ENCODE measurements around the gene FBXO44.

FBXO44 gene

GRCh38 chr1:11628767-11629166 lies 25.9 kb upstream of the FBXO44 start:
- Histone ChIP-seq H3K27ac (ENCODE audit: extremely low read depth, low read depth, low read length) (no peak overlapping the region), H3K4me1 (ENCODE audit: control insufficient read depth, insufficient read depth, low read length) (no peaks in the 10 kb centered on the region), H3K9me3 (ENCODE audit: control insufficient read depth, insufficient read depth, low read depth, low read length) (no peaks in the 10 kb centered on the region), H3K36me3 (ENCODE audit: control insufficient read depth in 2 of 2, insufficient read depth in 1 of 2, low read length in 2 of 2) (no peaks in the 10 kb centered on the region), H3K4me3 (ENCODE audit: low read depth, low read length) (no peak overlapping the region)
- CTCF ChIA-PET, result interaction anchor here (1.4 kb wide), 1 partner anchor 17 kb away, joined by 5 read pairs; no protein-coding TSS in a partner anchor
- POLR2A ChIA-PET, result interaction anchor here (0.7 kb wide), 1 partner anchor 95 kb away, joined by 3 read pairs; no protein-coding TSS in a partner anchor
- TF ChIP-seq ZNF513 (tag by site-specific recombination; IDR thresholded peaks at IDR 0.05), result no peak
- TF ChIP-seq ZNF112 (tag by site-specific recombination; IDR thresholded peaks at IDR 0.05), result peak; percentile 98

- no peaks in the 10 kb centered on the region for H3K4me1 ChIP-seq (ENCODE audit: control insufficient read depth, insufficient read depth, low read length)
- no peak overlapping the region for H3K27ac ChIP-seq (ENCODE audit: extremely low read depth, low read depth, low read length)
- CTCF ChIA-PET, result interaction anchor here (1.0 kb wide), 1 partner anchor 16 kb away, joined by 4 read pairs; no protein-coding TSS in a partner anchor
- H3K9me3 ChIP-seq (ENCODE audit: control insufficient read depth, insufficient read depth, low read depth, low read length), result no peaks in the 10 kb centered on the region
- TF ChIP-seq ZFP69B (tag by site-specific recombination; IDR thresholded peaks at IDR 0.05), result no peak
- TF ChIP-seq, protein P1, sequence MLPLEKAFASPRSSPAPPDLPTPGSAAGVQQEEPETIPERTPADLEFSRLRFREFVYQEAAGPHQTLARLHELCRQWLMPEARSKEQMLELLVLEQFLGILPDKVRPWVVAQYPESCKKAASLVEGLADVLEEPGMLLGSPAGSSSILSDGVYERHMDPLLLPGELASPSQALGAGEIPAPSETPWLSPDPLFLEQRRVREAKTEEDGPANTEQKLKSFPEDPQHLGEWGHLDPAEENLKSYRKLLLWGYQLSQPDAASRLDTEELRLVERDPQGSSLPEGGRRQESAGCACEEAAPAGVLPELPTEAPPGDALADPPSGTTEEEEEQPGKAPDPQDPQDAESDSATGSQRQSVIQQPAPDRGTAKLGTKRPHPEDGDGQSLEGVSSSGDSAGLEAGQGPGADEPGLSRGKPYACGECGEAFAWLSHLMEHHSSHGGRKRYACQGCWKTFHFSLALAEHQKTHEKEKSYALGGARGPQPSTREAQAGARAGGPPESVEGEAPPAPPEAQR (tag by site-specific recombination; IDR thresholded peaks at IDR 0.05), result no peak
- TF ChIP-seq, protein P2, sequence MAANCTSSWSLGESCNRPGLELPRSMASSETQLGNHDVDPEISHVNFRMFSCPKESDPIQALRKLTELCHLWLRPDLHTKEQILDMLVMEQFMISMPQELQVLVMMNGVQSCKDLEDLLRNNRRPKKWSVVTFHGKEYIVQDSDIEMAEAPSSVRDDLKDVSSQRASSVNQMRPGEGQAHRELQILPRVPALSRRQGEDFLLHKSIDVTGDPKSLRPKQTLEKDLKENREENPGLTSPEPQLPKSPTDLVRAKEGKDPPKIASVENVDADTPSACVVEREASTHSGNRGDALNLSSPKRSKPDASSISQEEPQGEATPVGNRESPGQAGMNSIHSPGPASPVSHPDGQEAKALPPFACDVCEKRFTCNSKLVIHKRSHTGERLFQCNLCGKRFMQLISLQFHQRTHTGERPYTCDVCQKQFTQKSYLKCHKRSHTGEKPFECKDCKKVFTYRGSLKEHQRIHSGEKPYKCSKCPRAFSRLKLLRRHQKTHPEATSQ (tag by site-specific recombination; IDR thresholded peaks at IDR 0.05), result no peak
- no peak for TF ChIP-seq ZNF16 (tag by site-specific recombination; IDR thresholded peaks at IDR 0.05; ENCODE audit: low read depth)
- peak; percentile 68; the same call in 1 of the 2 replicates for TF ChIP-seq EGR2 (tag by site-specific recombination; IDR thresholded peaks at IDR 0.05; ENCODE audit: low read depth)
- TF ChIP-seq ZNF830 (tag by site-specific recombination; IDR thresholded peaks at IDR 0.05; ENCODE audit: low read depth), result no peak
- peak; percentile 46; the same call in 1 of the 2 replicates for TF ChIP-seq ZFHX2 (tag by site-specific recombination; conservative IDR thresholded peaks at IDR 0.05)
- POLR2A ChIA-PET, result no interaction called here
- no peak overlapping the region for H3K4me3 ChIP-seq (ENCODE audit: low read depth, low read length)
- H3K36me3 ChIP-seq (ENCODE audit: control insufficient read depth in 2 of 2, insufficient read depth in 1 of 2, low read length in 2 of 2), result no peaks in the 10 kb centered on the region
Observed at GRCh38 chr1:11629184-11630016, 25.3 kb upstream of the FBXO44 start.

GRCh38 chr1:11634365-11635192 lies 20.1 kb upstream of the FBXO44 start:
- CTCF ChIA-PET, result interaction anchor here (0.5 to 3.2 kb wide), 8 partner anchors 8 to 599 kb away, joined by 3 to 23 read pairs (median 4); no protein-coding TSS in a partner anchor

More at GRCh38 chr1:11634365-11635192, 20.1 kb upstream of the FBXO44 start:
- Histone ChIP-seq H3K9me3 (ENCODE audit: control insufficient read depth, insufficient read depth, low read depth, low read length) (no peaks in the 10 kb centered on the region), H3K27ac (ENCODE audit: extremely low read depth, low read depth, low read length) (no peak overlapping the region), H3K4me1 (ENCODE audit: control insufficient read depth, insufficient read depth, low read length) (no peaks in the 10 kb centered on the region), H3K36me3 (ENCODE audit: control insufficient read depth in 2 of 2, insufficient read depth in 1 of 2, low read length in 2 of 2) (no peaks in the 10 kb centered on the region), H3K4me3 (ENCODE audit: low read depth, low read length) (no peak overlapping the region)
- TF ChIP-seq KLF8 (tag by site-specific recombination; IDR thresholded peaks at IDR 0.05) (no peak), GLIS1 (tag by site-specific recombination; IDR thresholded peaks at IDR 0.05) (peak; percentile 28; the same call in 1 of the 2 replicates)
- POLR2A ChIA-PET, result no interaction called here
